HG02870 (cell line): ENCODE data around the gene MBD5.
A peak's percentile ranks its signal among the peaks of the same experiment; 100 is the strongest.

Experiments used
- ATAC-seq: cut with Tn5 transposase; IDR thresholded peaks from one replicate; pipeline ENCODE4 v1.9.1; 2021; ENCODE audit warnings: mild to moderate bottlenecking, moderate library complexity; ENCODE audit not compliant: unreplicated experiment

The MBD5 gene

GRCh38 chr2:148450531-148450930, 429.6 kb downstream of the MBD5 start:
- ATAC-seq, result no peak

GRCh38 chr2:148451046-148451445, 430.2 kb downstream of the MBD5 start:
- ATAC-seq, result no peak

DNA sequence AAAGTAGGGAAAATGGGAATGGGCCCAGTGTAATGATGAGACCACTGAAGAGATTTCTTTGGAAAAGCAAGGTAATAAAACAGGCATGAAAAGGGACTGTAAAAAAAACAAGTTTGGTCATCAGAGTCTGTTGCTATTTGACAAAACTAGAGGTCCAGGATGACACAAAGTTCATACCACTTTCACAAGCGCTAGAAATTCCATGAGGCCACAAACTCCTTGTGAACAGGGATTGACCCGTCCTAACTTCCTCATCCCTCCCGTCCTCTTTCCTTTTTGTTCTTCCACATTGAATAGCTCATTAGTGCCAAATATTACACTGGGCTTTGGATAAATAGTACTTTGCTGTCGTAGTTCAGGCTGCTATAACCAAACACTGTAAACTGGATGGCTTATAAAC, 434.9 kb downstream of the MBD5 start:
- ATAC-seq, result no peak

- no peak for ATAC-seq
These were observed 437.3 kb downstream of the MBD5 start for GRCh38 chr2:148458171-148458570.

DNA sequence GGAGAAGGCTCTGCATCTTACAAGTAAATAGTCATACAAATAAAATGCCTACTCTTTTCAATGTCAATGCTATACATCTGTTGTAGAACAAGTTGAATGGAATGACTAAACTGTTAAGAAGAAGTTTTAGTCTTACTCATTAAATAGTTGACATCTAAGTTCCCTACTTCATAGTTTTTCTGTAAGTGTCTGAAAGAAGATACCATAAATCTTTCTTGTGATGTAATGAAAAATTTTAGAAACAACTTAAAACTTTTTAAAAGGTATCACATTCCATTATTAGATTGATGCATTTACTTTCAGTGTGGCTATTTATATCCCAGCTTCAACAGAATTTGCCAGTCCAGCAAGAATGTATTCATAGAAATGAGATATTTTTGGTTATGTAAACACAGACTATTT, 438.5 kb downstream of the MBD5 start:
- ATAC-seq, result peak; percentile 69

DNA sequence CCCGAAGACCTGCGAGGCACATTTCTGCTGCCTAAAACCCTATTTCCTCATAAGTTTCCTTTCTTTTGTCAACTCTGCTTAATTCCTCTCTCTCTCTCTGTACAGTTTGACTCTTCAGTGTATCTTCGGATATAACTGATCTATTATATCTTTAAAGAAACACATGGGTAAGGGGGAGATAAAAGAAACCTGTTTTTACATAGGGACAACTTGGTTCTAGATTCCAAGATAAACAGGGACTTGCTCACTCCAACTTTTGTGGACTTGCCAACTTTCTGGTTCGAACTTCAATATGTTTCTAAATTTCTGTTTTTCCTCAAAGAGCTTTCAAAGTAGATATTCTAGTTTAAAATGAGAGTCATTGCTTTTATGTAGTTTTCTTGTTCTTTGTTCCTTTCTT, 441.0 kb downstream of the MBD5 start:
- ATAC-seq, result no peak

DNA sequence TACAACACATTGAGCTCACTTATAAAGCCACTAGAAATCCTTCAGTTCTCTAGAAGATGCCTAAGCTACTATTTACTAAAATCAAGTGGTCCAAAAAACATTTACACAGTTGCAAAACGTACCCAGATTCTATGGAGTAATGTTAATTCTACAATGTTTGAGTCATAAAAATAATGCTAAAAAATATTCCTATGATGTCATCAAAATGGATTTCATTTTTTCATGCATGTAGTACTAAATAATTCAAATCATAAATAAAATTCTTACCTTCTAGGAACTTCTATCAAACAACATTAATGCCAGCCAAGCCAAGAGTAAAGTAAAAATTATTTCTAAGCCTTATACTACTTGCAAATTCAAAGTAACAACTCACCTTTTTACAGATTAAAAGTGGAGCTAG, 454.7 kb downstream of the MBD5 start:
- ATAC-seq, result no peak

GRCh38 chr2:148479398-148479797, 458.5 kb downstream of the MBD5 start:
- ATAC-seq, result no peak

DNA sequence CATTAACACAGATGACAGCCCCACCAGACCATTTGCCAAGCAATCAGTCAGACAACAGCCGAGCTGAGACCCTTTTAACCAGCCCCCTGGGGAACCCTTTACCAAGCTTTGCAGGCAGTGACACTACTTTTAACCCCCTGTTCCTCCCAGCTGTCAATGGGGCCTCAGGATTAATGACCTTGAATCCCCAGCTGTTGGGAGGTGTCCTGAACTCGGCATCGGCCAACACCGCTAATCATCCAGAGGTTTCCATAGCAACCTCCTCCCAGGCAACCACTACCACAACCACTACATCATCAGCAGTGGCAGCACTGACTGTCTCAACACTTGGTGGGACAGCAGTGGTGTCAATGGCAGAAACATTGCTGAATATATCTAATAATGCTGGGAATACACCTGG, 462.8 kb downstream of the MBD5 start:
- ATAC-seq, result no peak

DNA sequence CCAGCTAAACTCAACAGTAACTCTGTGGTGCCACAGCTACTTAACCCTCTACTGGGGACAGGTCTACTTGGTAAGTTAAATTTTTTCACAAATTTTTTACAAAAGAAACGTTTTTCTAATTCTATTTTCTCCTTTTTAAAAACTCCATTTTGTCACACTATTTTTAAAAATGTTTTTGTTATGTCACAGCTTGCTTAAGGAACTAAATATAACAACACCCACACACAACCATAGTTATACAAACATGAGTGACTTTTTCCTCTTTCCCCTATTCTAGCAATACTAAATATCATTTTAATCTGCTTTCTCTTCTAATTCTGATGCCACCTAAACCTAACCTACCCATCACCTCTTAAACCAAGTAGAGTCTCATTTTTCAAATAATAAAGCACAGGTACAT, 463.2 kb downstream of the MBD5 start:
- ATAC-seq, result no peak

DNA sequence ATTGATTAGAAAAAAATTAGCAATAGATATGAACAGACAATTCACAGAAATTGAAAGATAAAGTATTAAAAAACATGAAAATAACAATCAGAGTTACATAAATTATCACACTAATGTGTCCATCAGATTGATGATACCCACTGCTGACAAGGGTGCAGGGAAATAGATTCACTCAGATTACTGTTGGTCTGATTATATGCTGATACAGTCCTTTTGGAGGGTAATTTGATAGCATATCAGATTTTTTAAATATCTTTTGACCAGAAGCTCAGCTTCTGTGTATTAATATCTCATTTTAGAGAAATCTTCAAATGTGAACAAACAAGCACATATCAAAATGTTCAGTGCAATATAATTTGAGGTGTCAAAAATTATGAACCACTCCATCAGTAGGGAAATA, 465.8 kb downstream of the MBD5 start:
- no peak for ATAC-seq

GRCh38 chr2:148487439-148487838, 466.5 kb downstream of the MBD5 start:
- ATAC-seq, result no peak

DNA sequence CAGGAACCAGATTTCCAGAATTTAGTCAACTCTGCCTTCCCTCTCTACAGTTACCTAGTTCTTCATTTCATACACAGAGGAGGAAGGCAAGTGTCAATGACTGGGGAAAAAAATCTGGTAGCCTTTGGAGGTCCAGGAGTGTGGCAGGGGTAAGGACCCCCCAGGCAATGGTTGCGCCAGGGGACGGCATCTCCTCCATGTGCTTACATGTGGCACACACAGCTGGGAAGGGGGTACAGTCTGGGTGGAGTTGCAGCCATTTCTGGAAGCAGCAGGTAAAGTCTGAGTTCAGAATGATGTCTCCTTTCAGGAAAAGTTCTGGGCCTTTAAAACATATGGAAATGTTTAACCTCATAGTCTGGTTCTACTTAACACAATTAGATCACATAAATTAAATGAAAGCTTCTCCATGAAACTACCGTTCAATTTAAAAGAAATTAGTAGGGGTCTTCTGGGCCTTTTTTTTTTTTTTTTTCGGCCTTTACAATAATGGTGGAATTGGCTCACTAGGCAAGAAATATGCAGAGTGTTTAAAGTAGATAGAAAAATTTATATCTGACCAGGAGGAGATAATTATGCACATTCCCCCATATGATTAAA, 470.0 kb downstream of the MBD5 start:
- ATAC-seq, result no peak

- peak; percentile 59 for ATAC-seq
These were observed 473.1 kb downstream of the MBD5 start for GRCh38 chr2:148493822-148494563.

GRCh38 chr2:148495586-148495985, 474.7 kb downstream of the MBD5 start:
- ATAC-seq, result no peak

GRCh38 chr2:148501545-148501944, 480.7 kb downstream of the MBD5 start:
- ATAC-seq, result no peak

DNA sequence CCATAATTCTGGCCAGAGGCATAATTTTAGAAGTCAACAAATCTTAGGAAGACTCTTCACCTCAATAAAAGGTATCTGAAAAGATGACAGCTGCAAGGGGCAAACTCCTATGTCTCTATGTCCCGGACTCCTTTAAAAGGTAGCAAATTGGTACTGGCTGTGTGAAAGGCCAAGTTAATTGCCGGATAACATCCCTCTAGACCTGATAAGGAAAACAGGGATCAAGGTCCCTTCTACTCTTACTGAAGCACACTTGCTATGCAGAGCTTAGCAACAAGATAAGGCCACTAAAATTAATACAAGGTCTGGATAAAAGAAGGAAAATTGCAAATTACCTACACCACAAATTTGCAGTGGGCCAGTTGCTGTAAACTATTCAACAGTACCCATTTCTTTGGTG, 482.6 kb downstream of the MBD5 start:
- no peak for ATAC-seq

DNA sequence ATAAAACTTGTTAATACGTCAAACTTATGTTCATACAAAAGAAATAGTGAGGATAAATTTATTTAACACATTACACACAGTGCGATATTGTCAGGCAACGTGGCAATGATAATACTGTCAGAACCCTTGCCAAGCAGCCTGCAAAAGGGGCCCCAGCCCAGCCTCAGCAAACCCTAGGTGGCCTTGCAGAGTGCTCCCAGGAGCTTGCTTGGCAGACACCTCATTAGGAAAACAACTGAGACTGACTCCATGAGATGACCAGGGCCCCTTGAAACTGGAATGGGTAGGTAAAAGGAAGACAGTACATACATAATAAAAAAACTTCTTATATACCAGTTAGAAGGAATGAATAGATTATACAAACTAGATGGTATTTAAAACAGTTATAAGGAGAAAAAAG, 487.1 kb downstream of the MBD5 start:
- ATAC-seq, result no peak

- no peak for ATAC-seq
These were observed 488.0 kb downstream of the MBD5 start for GRCh38 chr2:148508878-148509287.

DNA sequence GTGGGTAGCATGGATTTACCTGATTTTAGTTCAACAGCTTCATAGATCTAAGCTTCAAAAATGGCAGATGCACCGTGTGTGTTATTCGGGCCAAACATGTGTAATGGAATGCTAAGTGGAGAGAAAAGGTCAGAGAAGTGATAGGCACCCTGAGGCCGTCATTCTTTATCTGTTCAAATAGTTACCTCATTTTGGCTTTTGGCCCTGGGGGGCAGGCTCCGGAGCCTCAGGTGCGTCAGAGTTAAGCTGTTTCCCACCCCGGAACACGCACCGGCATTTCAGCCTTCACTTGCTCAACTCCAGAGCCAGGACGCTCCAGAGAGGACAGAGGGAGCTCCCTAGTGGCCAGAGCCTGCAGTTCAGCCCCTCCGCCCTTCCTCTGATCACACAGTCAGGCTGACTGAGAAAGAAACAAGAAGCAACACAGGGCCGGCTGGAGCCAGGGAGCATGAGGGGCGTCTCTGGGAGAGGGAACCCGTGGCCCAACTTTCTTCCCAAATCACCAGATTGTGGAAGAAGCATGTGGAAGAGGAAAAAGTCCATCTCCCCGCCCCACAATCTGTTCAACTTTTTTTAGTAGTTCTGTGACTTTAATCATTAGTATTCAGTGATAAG, 488.5 kb downstream of the MBD5 start:
- ATAC-seq, result peak; percentile 99

DNA sequence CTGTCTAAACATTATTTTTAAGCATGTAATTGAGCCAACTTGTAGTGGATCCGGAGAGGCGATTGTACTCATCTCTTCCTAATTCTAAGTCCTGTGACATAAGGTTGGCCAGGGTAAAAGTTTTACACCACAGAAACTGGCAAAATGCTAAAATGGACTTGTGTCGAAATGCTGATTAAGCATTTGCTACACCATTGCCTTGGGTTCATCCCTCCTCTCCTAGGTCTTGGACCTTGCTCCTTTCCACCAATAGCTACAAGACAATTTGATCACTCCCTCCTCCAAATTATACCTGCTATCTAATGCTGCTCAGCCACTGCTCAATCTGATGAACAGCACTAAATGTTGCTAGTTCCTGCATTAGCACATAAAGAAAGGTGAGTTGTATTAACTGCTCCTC, 491.0 kb downstream of the MBD5 start:
- ATAC-seq, result no peak

DNA sequence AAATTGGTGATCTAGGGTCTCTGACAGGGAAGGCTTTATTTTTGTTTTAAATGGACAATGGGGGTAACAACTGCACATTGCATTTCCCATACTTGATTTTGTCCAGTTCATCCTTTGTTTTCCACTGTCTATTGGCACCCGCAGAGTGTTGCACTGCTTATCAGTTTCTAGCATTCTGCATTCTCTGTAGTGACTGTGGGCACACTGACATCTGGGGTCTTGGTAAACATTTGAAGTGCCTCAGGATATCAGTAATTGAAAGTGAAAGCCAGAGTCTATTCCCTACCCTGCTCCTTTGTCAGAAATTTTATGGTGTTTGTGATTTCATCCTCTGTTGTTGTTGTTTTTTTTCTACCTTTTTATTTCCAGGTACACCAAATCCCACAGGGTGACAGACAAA, 491.6 kb downstream of the MBD5 start:
- ATAC-seq, result no peak
